Measurements from ENCODE around the gene GPR25.

Gene GPR25

DNA sequence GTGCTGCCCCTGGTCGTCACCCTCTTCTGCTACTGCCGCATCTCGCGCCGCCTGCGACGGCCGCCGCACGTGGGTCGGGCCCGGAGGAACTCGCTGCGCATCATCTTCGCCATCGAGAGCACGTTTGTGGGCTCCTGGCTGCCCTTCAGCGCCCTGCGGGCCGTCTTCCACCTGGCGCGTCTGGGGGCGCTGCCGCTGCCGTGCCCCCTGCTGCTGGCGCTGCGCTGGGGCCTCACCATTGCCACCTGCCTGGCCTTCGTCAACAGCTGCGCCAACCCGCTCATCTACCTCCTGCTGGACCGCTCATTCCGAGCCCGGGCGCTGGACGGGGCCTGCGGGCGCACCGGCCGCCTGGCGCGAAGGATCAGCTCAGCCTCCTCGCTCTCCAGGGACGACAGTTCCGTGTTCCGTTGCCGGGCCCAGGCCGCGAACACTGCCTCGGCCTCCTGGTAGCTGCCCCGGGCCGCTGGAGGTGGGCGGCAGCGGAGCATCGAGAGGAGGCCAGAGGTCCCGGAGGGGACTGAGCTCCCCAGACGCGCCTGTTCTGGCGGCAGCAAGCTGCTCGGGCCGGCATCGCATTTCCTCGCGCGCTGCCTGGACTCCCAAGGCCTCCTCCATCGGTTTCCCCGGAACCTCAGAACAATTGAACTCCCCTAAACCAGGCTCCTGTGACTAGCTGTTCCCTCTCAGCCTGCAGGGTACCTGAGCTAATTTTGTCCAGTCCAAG lies 1.1 kb downstream of the GPR25 start:
- no peak for DNase-seq

DNA sequence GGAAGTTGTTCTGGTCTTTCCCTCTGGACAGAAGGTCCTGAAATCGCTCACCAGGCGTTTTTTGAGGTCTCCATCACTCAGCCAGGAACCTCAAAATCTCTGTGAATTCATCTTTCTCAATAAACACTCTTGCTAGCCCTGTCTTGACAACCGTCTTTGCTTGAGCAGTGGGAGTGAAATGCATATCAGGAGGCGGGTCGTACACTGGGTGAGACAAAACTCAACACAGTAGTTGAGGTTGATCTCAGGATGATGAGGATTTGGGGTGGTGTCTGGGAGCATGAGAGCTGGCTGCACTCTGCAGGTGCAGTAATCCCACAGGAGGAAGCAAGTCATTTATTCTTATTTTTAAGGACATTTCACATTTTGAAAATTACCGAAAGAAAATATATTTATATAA lies 1.9 kb downstream of the GPR25 start:
- DNase-seq, result no peak

DNA sequence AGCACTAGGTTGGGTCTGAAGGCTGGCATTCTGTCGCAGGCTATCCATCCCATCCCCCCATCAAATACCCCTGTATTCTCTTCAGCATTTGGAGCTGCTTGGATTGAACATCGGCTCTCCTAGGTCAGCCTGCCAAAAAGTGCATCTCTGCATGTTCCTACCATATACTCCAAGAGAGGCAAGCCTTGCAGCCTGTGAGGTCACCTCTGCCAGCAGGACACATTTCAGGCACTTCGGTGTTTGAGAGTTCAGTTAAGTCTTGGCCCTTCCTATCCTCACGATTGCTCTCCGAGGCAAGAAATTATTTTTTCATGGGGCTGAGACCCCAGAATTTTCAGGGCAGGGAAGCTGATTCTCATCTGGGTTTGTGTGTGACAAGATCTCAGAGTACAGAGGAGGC lies 2.6 kb downstream of the GPR25 start:
- DNase-seq, result no peak

DNA sequence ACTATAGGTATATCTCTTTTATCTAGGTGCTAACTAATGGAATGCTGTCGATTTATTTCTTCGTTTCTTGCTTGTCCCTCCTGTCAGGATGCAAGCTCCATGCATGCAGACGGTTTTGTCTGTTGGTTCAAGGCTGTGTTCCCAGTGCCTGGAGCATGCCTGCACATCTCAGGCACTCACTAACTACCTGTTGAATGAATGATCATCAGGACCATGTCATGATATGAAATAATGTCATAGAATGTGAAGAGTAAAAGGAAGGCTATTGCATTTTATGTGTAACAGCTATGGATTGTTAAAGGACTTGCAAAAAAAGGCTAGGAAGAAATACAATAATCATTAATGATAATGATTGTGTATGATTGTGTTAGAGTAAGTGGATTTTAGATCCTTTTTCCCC lies 4.2 kb downstream of the GPR25 start:
- DNase-seq, result no peak

DNA sequence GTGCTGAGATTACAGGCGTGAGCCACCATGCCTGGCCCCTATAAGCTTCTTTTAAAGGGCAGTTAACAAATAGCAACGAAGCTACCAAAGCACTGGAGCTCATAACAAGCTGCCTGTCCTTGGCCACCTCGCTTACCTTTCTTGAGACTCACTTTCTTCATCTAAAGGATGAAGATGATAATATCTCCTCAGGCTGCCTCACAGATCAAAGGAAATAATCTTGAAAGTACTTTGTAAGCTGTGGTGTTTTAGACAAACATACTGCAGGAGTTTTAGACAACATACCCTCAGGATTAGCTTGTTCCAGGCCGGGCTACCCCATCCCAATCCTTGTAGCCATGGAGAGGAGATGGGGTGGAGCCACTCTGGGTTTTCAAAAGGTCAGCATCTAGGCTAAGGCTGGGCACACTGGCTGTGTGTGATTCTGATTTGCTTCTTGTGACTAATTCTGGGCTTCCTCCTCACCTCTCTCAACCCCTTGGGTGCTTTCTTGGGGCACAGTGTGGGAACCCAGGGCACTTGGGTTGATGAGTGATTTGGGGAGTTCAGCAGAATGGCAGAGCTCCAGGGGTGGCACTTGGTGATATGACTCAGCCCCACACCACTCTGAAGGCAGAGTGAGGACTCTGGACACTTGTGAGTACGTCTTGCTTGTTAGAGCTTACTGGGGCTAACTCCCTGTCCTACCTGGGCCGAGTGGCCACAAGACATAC lies 5.2 kb downstream of the GPR25 start:
- no peak for DNase-seq

DNA sequence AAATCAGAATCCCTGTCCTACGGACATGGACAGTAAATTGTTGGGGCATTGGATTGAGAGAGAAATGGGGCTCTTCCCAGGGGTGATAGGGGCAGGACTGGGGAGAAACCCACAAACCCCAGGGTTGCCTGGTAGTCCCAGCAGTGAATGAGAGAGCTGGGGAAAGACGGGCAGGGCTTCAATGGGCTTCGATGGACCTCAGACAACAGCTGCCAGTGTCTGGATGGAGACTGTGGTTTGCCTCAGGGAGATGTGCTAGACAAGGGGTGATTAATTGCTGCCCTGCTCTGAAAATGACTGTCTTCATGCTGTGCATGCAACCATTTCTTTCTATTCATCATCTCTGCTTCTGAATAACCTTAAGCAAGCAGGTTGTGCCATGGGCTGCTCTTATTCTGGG lies 7.4 kb downstream of the GPR25 start:
- no peak for DNase-seq

DNA sequence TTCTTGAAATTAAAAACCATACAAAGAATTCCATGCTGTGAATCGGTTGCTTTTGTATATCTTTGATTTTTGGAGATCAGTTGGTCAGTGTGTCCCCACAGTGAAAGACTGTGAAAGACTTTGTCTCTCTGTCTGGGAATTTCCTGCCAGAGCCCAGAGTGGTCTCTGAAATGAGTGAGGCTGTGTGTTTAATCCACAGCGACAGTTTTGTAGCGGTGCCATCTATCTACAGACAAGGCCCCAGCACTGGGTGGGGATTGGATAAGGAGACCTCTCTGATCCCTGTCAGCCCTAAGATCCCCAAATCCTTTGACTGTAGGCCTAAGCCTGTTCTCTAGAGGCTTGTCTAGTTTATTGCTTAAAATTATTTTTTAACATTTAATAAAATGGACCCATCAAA lies 10.3 kb downstream of the GPR25 start:
- DNase-seq, result no peak

DNA sequence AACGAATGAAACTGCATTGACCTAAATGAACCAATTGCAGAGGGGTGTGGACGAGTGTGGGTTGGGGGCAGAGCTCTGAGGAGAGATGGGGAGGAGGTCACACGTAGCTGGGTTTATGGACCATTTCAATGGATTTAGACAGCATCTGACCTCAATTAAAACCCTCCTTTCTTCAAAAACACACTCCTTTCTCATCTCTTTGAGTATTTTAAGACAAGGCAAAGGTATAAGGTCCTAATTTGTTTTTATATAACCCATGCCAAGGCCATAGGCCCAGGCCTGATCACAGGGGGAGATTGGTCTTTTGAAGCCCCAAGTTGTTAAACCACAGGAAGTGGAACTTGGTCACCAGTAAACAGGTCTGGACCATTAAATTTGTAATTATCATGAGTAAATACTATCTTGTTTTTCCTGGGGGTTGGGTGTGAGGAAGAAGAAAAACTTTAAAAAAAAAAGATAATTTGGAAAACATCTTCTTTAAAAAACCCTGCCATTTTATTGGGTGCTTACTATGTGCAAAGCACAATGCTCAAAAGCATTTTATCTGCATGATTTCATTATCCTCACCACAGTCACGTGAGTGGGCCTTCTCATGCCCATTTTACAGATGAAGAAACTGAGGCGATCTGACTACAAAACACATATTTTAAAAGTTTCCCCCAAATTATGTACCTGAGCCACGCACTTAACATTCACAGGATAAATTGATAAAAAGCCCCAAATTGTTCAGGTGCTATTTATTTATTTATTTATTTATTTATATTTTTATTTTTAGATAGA lies 13.0 kb downstream of the GPR25 start:
- no peak for DNase-seq

DNA sequence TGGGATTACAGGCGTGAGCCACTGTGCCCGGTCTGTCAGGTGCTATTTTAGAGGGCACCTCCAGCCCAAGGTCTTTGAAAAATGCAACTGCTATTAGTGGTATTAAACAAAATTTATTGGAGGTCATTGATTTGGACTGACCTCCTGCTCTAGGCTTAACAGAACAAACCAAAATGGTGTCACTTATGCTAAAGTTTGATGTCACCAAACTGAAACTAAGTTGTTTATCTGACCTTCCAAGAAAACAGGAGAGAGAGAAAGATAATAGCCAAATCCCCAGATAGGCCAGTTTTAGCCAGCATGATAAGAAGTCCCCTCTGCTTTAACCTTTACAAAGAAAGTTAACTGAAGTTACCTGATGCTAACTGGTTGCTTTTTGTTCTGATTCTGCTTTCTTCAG lies 13.8 kb downstream of the GPR25 start:
- no peak for DNase-seq

DNA sequence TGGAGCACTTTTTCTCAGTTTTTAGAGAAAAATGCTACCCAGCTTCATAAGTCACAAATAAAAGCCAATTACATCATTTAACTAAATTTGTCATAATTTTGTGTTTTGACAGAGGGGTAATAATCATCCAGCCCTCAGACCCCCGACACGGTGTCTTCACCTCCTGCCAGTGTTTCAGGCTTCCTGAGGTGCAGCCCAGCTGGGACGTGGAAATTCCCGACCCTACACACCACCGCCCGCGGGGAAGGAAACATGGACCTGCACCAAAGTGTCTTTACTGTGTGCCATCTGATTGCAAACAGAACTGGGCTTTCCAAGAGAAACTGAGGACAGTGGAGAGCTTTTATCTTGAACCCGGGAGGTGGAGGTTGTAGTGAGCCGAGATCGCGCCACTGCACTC lies 14.3 kb downstream of the GPR25 start:
- DNase-seq, result no peak

DNA sequence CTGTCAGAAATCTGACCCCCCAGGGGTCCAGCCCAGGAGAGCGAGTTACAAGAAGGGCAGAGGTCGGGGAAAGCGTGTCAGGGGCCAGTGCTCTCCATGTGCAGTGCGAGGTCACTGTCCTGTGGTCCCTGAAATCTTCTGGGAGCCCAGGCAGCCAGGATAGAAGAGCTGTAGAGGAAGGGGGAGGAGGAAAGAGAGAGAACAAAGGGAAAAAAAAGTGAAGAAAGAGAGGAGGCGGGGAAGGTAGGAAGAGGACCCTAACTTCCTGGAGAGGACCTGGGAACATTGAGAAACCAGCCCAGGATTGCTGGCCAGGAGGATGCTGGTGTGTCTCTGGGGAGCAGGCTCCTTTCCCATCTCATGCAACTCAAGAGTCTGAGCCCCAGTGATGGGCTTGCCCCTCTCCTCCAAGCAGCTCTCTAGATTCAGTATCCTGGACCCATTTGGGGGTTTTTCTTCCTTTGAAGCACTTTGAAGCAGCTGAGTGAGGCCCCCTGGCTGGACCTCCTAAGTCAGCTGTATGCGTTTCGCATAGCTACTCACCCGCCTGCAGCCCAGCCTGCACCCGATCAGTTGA lies 15.1 kb downstream of the GPR25 start:
- no peak for DNase-seq

DNA sequence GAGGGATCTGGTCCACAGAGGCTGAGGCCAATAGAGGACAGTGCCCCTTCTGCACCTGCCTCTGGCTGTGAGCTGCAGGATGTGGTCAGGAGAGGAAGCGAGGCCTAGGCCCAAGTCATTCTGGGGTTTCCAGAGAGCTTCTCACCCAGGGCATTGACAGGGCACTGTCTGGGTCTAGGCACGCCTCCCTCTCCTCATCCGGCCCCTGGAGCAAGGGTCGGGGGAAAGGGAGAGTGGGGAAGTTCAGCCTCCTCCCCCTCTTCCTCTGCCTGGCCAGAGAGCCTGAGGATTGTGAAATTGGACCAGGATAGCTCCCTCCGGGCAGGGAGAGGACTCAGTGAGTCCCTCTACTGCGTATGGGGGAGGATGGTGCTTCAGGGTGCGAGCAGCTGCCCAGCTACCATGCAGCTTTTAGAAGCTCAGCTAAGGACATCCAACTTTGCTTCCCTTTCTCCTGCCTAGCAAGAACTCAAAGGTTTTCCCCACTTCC lies 15.6 kb downstream of the GPR25 start:
- peak; percentile 93 for DNase-seq

DNA sequence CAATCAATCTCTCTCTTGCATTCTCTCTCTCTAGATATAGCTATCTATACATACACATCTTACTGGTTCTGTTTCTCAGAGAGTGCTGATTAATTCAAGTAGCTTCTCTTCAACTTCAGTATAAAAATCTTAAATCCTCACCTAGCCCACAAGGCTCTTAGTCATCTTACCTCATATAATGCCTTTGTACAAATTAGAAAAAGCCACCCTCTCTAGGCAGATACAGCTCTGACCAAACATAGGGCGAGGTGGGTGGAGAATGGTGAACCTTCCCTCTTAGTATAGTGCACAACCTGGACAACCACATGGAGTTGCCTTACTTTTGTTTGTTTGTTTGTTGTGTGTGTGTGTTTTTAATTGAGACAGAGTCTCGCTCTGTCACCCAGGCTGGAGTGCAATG lies 16.8 kb downstream of the GPR25 start:
- DNase-seq, result no peak

DNA sequence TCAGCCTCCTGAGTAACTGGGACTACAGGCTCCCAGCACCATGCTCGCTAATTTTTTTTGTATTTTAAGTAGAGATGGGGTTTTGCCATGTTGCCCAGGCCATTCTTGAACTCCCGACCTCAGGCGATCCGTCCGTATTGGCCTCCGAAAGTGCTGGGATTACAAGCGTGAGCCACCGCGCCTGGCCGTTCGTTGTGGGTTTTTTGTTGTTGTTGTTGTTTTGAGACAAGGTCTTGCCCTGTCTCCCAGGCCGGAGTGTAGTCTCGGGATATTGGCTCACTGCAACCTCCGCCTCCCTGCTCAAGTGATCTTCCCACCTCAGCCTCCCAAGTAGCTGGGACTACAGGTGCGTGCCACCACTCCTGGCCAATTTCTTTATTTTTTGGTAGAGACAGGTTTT lies 17.2 kb downstream of the GPR25 start:
- DNase-seq, result no peak

DNA sequence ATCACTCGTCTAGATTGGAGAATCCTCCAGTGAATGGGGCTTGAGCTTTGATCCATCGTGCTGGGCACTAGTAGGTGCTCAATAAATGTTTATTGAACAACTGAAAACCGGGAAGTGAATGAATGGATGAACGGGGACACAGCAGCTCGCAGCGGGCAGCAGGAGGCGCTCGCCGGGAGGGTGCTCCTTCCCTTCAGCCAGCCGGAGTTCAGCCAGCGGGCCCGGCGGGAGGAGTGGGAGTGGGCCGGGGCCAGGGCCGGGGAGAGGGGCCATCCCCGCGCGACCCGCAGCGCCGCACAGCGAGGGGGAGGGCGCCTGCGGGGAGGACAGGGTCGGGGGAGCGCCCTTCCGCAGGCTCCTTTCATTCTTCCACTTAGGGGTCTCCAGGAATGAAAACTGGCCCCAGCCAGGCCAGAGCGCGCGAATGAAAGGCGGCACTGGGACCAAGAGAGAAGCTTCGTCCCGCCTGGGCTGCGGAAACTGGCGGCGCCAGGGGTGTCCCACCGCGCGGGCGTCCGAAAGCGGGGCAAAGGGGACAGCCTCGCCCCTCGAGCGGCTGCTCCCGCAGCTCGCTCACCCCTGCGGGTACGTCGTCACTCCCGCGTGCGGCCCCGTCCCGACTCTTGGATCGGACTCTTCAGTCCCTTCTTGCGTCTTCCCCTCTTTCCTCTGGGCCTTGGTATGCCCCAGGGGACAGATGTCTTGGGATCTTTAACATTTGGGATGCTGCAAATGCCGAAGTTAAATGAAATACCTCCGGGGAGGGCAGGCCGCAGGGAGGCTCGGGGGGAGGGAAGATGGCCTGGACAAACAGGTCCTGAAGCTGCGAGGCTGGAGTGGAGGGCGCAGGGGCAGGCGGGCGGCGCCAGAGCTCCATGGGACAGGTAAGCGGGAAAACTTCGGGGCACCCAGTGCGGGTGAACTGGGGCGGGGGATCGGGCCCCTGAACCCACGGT lies 18.3 kb downstream of the GPR25 start:
- DNase-seq, result no peak

DNA sequence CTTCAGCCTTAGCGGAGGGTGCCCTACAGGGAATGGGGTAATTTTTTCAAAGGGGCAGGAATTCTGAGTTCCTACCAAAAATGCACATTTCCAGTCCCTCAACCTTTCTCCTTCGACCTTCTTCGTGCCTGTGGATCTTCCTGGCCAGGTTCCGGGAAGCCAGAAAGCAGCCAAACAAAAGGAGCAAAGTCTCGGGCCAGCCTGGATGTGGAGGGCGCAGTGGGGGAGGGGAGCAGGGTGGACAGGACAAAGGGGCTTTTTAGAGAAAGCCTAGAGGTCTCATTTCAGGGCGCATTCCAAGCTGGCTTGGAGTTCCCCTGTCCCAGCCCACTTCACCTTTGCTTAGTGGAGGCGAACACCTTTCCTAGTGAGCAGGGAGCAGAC lies 19.0 kb downstream of the GPR25 start:
- no peak for DNase-seq

DNA sequence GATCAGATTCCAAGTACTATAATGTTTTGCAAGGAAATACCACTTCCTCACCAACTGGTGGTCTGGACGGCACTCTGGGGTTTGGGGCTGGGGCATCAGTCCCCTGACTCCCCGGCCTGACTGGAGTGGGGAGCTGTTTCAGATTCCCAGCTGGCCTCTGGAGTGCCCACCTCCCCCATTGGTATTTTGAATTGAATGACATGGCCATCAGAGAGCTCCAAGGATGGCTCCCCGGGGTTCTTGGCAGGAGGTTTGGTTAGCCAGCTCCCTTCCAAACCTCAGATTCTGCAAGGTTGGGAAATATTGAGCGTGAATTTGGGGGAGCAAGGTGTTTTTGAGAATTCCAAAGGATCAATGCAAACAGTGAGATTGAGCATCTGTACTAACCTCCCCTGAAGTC lies 19.8 kb downstream of the GPR25 start:
- peak; percentile 13 for DNase-seq

DNA sequence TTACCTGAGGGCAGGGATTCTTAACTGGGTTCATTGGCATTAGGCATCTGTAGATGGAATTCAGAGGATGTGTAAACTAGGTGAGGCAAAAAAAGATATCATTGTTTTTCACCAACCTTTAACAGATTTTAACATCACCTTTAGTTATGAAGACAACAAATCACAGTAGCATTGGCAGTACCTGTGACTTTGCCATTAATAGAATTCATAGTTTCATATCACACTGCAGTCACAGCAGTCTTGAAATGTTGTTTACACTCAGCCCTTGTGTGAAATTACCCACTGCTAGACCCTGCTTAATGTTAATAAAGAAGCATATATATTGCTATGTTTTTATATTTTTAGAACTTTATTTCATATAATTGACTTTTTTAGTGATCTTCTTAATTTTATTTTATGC lies 20.2 kb downstream of the GPR25 start:
- DNase-seq, result no peak

DNA sequence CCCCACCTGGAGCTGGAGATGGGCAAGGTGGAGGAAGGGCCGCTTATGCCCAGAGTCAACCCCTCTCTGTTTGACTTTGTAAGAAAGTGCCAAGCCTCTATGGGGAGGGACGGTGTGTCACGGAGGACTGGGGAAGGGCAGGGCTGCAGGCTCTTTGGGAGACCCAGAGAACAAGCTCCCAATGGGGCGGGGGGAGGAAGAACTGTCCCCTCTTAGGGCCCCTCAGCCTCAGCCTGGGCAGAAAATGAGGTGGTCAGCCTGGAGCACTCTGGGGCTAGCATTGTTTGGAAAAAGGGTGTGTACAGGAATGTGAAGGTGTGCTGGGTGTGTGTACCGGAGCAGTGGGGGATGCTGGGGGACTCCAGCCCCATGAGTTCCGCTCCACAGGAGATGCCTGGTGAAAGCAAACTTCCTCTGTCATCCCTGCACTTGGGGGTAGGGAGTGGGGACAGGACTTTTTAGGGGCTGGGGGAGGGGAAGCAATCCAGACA lies 20.7 kb downstream of the GPR25 start:
- DNase-seq, result no peak

DNA sequence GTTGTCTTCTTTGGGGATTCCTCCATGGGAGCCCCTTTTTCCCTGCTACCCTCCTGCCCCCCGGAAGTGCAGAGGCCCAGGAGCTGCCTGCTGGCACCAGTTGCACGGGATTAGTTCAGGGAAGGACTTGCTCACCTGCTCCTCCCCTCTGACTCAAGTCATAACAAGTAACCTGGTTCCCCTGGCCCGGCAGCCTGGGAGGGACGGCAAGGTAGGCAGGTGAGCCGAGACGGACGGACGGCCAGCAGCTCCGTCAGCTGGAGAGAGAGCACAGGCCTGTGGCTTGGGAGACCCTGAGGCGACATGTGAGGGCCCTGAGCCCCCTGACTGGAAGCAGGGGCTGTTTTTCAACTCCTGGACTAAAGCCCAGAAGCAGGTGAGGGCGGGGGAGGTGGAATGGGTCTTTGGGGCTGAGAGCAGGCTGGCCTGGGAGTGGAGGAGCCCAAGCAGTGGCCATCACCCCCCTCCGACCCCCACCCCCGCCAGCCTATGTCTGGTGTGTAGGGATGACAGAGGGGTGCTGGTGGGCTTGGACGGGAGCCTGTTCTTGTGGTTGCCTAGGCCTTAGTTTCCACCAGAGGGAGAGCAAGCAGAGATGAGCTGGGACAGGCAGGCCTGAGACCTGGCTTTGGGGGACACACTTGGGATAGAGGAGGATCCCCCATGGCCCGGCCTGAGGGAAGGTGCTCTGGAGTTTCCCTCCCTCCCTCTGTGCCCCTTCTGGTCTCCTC lies 22.1 kb downstream of the GPR25 start, which contains the start of gene INAVA:
Gene INAVA, plus strand, starts transcription at position 189 of the 731 bp plus-strand sequence. CDS start 3,501 bp downstream, outside the sequence.
- no peak for DNase-seq

DNA sequence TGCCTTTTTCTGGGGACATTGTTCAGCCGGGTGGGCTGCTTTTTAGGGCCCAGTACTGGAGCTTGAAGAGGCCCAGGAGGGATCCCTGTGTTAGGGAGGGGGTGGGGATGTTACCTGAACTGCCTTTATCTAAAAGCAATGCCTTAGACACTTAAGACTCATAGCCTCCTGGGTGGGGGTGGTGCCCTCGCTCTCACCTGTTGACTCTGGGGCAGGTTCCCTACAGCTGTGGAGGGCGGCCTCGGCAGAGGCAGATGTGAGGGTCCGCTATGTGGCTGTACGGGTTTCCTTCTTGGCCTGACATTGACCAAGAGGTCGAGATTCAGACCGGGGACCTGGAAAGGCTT lies 22.6 kb downstream of the GPR25 start:
- DNase-seq, result no peak
